NCI-H146 (cell line): ENCODE measurements around the gene KDSR.
"Not testable (repeated sequence)": the region's sequence is repeated elsewhere in the genome, so short reads cannot be mapped to it uniquely, and the experiment has no call there.

Experiments
- DNase-seq: peaks from one replicate; lab custom pipeline; 2025; lab: John Stamatoyannopoulos, UW

KDSR gene

GRCh38 chr18:63365876-63366212 lies 1.2 kb downstream of the KDSR start:
- DNase-seq = peak; percentile 49

- DNase-seq = no peak
Observed at GRCh38 chr18:63363951-63364350, 3.1 kb downstream of the KDSR start.

GRCh38 chr18:63363420-63363819 lies 3.6 kb downstream of the KDSR start:
- not testable (repeated sequence) for DNase-seq

GRCh38 chr18:63356272-63356896 lies 10.6 kb downstream of the KDSR start:
- no peak for DNase-seq

GRCh38 chr18:63350230-63350629 lies 16.8 kb downstream of the KDSR start:
- DNase-seq = no peak

- no peak for DNase-seq
Observed at GRCh38 chr18:63348508-63349136, 18.4 kb downstream of the KDSR start.

- no peak for DNase-seq
Observed at GRCh38 chr18:63346480-63347183, 20.4 kb downstream of the KDSR start.

- no peak for DNase-seq
Observed at GRCh38 chr18:63346031-63346430, 21.0 kb downstream of the KDSR start.

- DNase-seq = no peak
Observed at GRCh38 chr18:63344918-63345317, 22.1 kb downstream of the KDSR start.

GRCh38 chr18:63344263-63344662 lies 22.7 kb downstream of the KDSR start:
- DNase-seq = no peak

- peak; percentile 29 for DNase-seq
Observed at GRCh38 chr18:63342206-63342605, 24.8 kb downstream of the KDSR start.

- peak; percentile 53 for DNase-seq
Observed at GRCh38 chr18:63339920-63340484, 27.0 kb downstream of the KDSR start.

GRCh38 chr18:63336366-63337099 lies 30.5 kb downstream of the KDSR start:
- DNase-seq = no peak

GRCh38 chr18:63331105-63331504 lies 35.9 kb downstream of the KDSR start:
- no peak for DNase-seq

- no peak for DNase-seq
Observed at GRCh38 chr18:63329431-63330145, 37.4 kb downstream of the KDSR start.

GRCh38 chr18:63326011-63326410 lies 41.0 kb downstream of the KDSR start:
- no peak for DNase-seq

- DNase-seq = no peak
Observed at GRCh38 chr18:63325086-63325686, 41.8 kb downstream of the KDSR start.

GRCh38 chr18:63322908-63323634 lies 43.9 kb downstream of the KDSR start:
- peak; percentile 82 for DNase-seq

GRCh38 chr18:63322206-63322605 lies 44.8 kb downstream of the KDSR start:
- DNase-seq = no peak

- no peak for DNase-seq
Observed at GRCh38 chr18:63321291-63321690, 45.7 kb downstream of the KDSR start.

- DNase-seq = peak; percentile 94
Observed at GRCh38 chr18:63320975-63321265, 46.1 kb downstream of the KDSR start.
